Cardiac atrium fibroblast (primary cell): Measurements from ENCODE around the gene KRT79. TPM values are rescaled to one million over a fixed set of nuclear protein-coding genes. Genes with fewer than 3 reads are reported as not detected.

Experiments used
- total RNA-seq: library from RNA; depleted of rRNA; stranded (reverse); fragments of >200 nt; gene quantifications from 2 replicates; pipeline ENCODE4 v1.2.3, GENCODE V29; 2015

Gene KRT79
- not detected in 2 replicates for total RNA-seq

GRCh38 chr12:52833922-52834726, at the start of gene KRT79:
Gene KRT79, minus strand, starts transcription at chr12:52834311. Its CDS starts 51 bp downstream, at chr12:52834260.

GRCh38 chr12:52848661-52849255, 14.6 kb upstream of the KRT79 start, which contains the start of gene KRT78:
Gene KRT78, minus strand, starts transcription at chr12:52848994. Its CDS starts 64 bp downstream, at chr12:52848930.

GRCh38 chr12:52813885-52814709, 20.0 kb downstream of the KRT79 start, which contains the start of gene KRT4:
Gene KRT4, minus strand, starts transcription at chr12:52814116. Its CDS starts 58 bp downstream, at chr12:52814058.

GRCh38 chr12:52795694-52796428, 38.2 kb downstream of the KRT79 start, which contains the start of gene KRT3:
Gene KRT3, minus strand, starts transcription at chr12:52796117. Its CDS starts 75 bp downstream, at chr12:52796042.

GRCh38 chr12:52776913-52777395, 57.2 kb downstream of the KRT79 start, which contains the start of gene KRT76:
Gene KRT76, minus strand, starts transcription at chr12:52777345. Its CDS starts 54 bp downstream, at chr12:52777291.

Other genes with a start within 250 kb of the KRT79 start
- gene KRT72, start 232.8 kb downstream of the KRT79 start, total RNA-seq = not detected in 2 replicates
- not detected in 2 replicates for gene KRT73, start 215.8 kb downstream of the KRT79 start, total RNA-seq
- gene KRT2, start 182.1 kb downstream of the KRT79 start, total RNA-seq = not detected in 2 replicates
- not detected in 2 replicates for gene KRT1, start 153.9 kb downstream of the KRT79 start, total RNA-seq
- gene KRT77, start 130.8 kb downstream of the KRT79 start, total RNA-seq = not detected in 2 replicates
- gene KRT76, start 57.0 kb downstream of the KRT79 start, total RNA-seq = not detected in 2 replicates
- not detected in 2 replicates for gene KRT3, start 38.2 kb downstream of the KRT79 start, total RNA-seq
- gene KRT4, start 20.2 kb downstream of the KRT79 start, total RNA-seq = not detected in 2 replicates
- not detected in 2 replicates for gene KRT78, start 14.7 kb upstream of the KRT79 start, total RNA-seq
- gene KRT8, start 70.8 kb upstream of the KRT79 start, total RNA-seq = 12.8 and 17.9 TPM in 2 replicates
- 241 and 333 TPM in 2 replicates for gene KRT18, start 114.8 kb upstream of the KRT79 start, total RNA-seq
- gene EIF4B, start 172.1 kb upstream of the KRT79 start, total RNA-seq = 547 and 594 TPM in 2 replicates
- gene TNS2, start 215.8 kb upstream of the KRT79 start, total RNA-seq = 99.6 and 100 TPM in 2 replicates
- 24.3 and 27.1 TPM in 2 replicates for gene SPRYD3, start 245.1 kb upstream of the KRT79 start, total RNA-seq